H1 (cell line): ENCODE data around the gene C11orf58. TPM values are rescaled to one million over a fixed set of nuclear protein-coding genes. Genes with fewer than 3 reads are reported as not detected.

ENCODE experiments used
- CBX5 ChIP-seq: fragments of 300-800, 300-1000 bp; sonication (generic); IDR thresholded peaks from 2 replicates; pipeline ENCODE4 v1.7.1; 2016; ENCODE audit warnings: antibody characterized with exemption, low read length, low read depth
- CHD2 ChIP-seq: IDR thresholded peaks from 2 replicates; pipeline ENCODE4 v1.6.1; 2012; ENCODE audit warnings: low read length, improper control_type of control experiment
- CREB1 ChIP-seq: IDR thresholded peaks from 2 replicates; pipeline ENCODE4 v1.6.1; 2012; ENCODE audit warnings: inconsistent platforms
- EZH2 ChIP-seq: fragments of 200-600 bp; sonication (generic); IDR thresholded peaks from 2 replicates; pipeline ENCODE4 v1.7.1; 2012; ENCODE audit warnings: low read depth, mild to moderate bottlenecking, moderate library complexity, low read length, inconsistent platforms; ENCODE audit not compliant: severe bottlenecking
- FOSL1 ChIP-seq: IDR thresholded peaks from 2 replicates; pipeline ENCODE4 v1.6.1; 2011; ENCODE audit warnings: mild to moderate bottlenecking, low read depth, low read length, moderate library complexity; ENCODE audit not compliant: insufficient read depth
- KDM5A ChIP-seq: fragments of 200-600 bp; IDR thresholded peaks from 2 replicates; pipeline ENCODE4 v1.7.1; 2012; ENCODE audit warnings: mild to moderate bottlenecking, low read length, inconsistent platforms, mixed read lengths
- POLR2A ChIP-seq, 2 experiments: IDR thresholded peaks; 1 replicate in 1 of 2; 2 replicates in 1 of 2; pipeline ENCODE4 v1.6.1; 2011; ENCODE audit warnings: low read depth in 2 of 2, low read length in 2 of 2, mild to moderate bottlenecking in 2 of 2; ENCODE audit errors: control extremely low read depth in 1 of 2
- POU5F1 ChIP-seq: IDR thresholded peaks from 2 replicates; pipeline ENCODE4 v1.6.1; 2011; ENCODE audit warnings: low read depth, mild to moderate bottlenecking, low read length, moderate library complexity
- SIRT6 ChIP-seq: IDR thresholded peaks from one replicate; pipeline ENCODE4 v1.7.1; 2012; ENCODE audit warnings: low read length, inconsistent platforms
- SRF ChIP-seq: IDR thresholded peaks from 2 replicates; pipeline ENCODE4 v1.6.1; 2011; ENCODE audit warnings: mild to moderate bottlenecking, low read depth, low read length, moderate library complexity
- TBP ChIP-seq: IDR thresholded peaks from 2 replicates; pipeline ENCODE4 v1.6.1; 2011; ENCODE audit warnings: low read depth, low read length, improper control_type of control experiment
- USF2 ChIP-seq: IDR thresholded peaks from 2 replicates; pipeline ENCODE4 v1.6.1; 2011; ENCODE audit warnings: low read length, improper control_type of control experiment
- polyA plus RNA-seq, 7 experiments: library from polyadenylated mRNA; depleted of rRNA in 3 of 7; stranded (reverse) in 5 of 7; unstranded in 2 of 7; fragments of >200 nt in 5 of 7; fragments of 200-250 nt in 2 of 7; gene quantifications; 1 replicate in 5 of 7; 2 replicates in 1 of 7; 4 replicates in 1 of 7; pipeline versions ENCODE4 v1.2.1 to v1.2.3, GENCODE V29; 2011 to 2013; ENCODE audit warnings: missing spikeins in 2 of 7, mixed read lengths in 2 of 7
- total RNA-seq: library from RNA; stranded (reverse); fragmentation: NEBNext Ultra II Directional; extraction: Animal tissue kit (Norgen Biotek cat#: 25700); gene quantifications from 2 replicates; pipeline ENCODE4 v1.2.1, GENCODE V29; 2021
- TF ChIP-seq, protein P1 (sequence below): fragments of 300-600 bp; sonication (generic); IDR thresholded peaks from 2 replicates; pipeline ENCODE4 v1.7.1; 2012; ENCODE audit warnings: low read length, moderate library complexity, mild to moderate bottlenecking, inconsistent platforms; ENCODE audit not compliant: insufficient replicate concordance

Gene C11orf58
- total and polyA plus RNA-seq, 2 of the 8 experiments (the other 6 are each of a cell fraction or from before 2014, with no cell fraction given): 70.7 to 181 TPM

DNA sequence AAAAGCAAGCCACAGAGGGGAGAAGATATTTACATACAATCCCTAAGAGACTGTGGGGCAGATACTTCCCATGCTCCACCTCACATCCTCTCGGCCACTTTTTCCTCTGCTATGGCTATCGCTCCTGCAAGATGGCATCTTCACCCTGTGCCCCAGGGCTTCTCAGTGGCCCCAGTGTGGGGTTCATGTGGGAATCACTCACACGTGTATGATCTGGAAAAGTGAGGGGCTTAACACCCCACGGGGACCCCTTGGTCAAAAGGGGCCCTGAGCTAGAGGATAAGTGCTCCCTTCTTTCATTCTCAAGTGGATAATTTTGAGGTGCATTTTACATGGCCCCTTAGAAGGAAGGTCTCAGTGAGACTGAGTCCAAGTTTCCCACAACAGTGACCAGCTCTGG, 28.7 kb downstream of the C11orf58 start (continued):
- TF ChIP-seq, protein P1, sequence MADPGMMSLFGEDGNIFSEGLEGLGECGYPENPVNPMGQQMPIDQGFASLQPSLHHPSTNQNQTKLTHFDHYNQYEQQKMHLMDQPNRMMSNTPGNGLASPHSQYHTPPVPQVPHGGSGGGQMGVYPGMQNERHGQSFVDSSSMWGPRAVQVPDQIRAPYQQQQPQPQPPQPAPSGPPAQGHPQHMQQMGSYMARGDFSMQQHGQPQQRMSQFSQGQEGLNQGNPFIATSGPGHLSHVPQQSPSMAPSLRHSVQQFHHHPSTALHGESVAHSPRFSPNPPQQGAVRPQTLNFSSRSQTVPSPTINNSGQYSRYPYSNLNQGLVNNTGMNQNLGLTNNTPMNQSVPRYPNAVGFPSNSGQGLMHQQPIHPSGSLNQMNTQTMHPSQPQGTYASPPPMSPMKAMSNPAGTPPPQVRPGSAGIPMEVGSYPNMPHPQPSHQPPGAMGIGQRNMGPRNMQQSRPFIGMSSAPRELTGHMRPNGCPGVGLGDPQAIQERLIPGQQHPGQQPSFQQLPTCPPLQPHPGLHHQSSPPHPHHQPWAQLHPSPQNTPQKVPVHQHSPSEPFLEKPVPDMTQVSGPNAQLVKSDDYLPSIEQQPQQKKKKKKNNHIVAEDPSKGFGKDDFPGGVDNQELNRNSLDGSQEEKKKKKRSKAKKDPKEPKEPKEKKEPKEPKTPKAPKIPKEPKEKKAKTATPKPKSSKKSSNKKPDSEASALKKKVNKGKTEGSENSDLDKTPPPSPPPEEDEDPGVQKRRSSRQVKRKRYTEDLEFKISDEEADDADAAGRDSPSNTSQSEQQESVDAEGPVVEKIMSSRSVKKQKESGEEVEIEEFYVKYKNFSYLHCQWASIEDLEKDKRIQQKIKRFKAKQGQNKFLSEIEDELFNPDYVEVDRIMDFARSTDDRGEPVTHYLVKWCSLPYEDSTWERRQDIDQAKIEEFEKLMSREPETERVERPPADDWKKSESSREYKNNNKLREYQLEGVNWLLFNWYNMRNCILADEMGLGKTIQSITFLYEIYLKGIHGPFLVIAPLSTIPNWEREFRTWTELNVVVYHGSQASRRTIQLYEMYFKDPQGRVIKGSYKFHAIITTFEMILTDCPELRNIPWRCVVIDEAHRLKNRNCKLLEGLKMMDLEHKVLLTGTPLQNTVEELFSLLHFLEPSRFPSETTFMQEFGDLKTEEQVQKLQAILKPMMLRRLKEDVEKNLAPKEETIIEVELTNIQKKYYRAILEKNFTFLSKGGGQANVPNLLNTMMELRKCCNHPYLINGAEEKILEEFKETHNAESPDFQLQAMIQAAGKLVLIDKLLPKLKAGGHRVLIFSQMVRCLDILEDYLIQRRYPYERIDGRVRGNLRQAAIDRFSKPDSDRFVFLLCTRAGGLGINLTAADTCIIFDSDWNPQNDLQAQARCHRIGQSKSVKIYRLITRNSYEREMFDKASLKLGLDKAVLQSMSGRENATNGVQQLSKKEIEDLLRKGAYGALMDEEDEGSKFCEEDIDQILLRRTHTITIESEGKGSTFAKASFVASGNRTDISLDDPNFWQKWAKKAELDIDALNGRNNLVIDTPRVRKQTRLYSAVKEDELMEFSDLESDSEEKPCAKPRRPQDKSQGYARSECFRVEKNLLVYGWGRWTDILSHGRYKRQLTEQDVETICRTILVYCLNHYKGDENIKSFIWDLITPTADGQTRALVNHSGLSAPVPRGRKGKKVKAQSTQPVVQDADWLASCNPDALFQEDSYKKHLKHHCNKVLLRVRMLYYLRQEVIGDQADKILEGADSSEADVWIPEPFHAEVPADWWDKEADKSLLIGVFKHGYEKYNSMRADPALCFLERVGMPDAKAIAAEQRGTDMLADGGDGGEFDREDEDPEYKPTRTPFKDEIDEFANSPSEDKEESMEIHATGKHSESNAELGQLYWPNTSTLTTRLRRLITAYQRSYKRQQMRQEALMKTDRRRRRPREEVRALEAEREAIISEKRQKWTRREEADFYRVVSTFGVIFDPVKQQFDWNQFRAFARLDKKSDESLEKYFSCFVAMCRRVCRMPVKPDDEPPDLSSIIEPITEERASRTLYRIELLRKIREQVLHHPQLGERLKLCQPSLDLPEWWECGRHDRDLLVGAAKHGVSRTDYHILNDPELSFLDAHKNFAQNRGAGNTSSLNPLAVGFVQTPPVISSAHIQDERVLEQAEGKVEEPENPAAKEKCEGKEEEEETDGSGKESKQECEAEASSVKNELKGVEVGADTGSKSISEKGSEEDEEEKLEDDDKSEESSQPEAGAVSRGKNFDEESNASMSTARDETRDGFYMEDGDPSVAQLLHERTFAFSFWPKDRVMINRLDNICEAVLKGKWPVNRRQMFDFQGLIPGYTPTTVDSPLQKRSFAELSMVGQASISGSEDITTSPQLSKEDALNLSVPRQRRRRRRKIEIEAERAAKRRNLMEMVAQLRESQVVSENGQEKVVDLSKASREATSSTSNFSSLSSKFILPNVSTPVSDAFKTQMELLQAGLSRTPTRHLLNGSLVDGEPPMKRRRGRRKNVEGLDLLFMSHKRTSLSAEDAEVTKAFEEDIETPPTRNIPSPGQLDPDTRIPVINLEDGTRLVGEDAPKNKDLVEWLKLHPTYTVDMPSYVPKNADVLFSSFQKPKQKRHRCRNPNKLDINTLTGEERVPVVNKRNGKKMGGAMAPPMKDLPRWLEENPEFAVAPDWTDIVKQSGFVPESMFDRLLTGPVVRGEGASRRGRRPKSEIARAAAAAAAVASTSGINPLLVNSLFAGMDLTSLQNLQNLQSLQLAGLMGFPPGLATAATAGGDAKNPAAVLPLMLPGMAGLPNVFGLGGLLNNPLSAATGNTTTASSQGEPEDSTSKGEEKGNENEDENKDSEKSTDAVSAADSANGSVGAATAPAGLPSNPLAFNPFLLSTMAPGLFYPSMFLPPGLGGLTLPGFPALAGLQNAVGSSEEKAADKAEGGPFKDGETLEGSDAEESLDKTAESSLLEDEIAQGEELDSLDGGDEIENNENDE: no peak
- TF ChIP-seq CBX5 (no peak), FOSL1 (no peak), TBP (no peak), KDM5A (no peak), CHD2 (no peak), EZH2 (no peak), SRF (no peak), USF2 (no peak), POLR2A (IDR thresholded peaks at IDR 0.05; ENCODE audit: control extremely low read depth in 1 of 2, low read depth in 2 of 2, low read length in 2 of 2) (no peak), CREB1 (no peak), POU5F1 (no peak), SIRT6 (no peak)
